Measurements from ENCODE around the gene CRELD1.

DNA sequence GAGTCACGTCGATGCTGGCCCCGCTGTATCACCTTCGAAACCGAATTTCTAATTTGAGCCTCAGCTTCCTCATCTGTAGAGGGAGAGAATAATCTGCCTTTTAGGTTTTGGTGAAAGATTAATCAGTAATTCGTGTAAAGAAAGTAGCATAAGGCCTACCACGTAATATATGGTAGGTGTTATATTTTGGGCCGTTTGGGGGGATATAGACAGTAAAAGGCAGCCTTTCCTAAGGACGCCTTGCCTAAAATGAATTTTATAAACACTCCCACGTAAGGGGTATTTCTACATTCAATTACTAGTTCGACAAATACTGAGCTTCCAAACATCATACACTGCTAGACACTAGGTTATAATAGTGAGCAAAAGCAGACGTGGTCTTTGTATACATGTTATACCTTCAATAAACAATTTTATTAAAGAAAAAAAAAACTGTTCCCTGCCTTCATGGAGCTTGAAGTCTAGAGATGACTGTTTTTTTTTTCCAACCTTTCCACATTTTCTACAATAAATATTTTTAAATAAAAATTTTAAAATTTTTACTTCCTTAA is 42.5 kb upstream of the CRELD1 start:
- TF ChIP-seq RAD21 (IDR thresholded peaks at IDR 0.05) (no peak), CTCF (IDR thresholded peaks at IDR 0.05; ENCODE audit: low read depth, low read length, missing input control) (no peak), RXRA (IDR thresholded peaks at IDR 0.05) (no peak), SP1 (IDR thresholded peaks at IDR 0.05) (no peak)

Measured in liver (tissue), 3 donors.